SK-N-SH treated with all-trans-retinoic acid at 6 μM for 48 hours (cell line): ENCODE measurements around the gene BLOC1S4.

Experiments used
- ARNTL ChIP-seq: fragments of 450-650 bp; formaldehyde crosslinking; IDR thresholded peaks from 2 replicates; pipeline ENCODE4 v1.5.0; 2020; ENCODE audit warnings: low read depth, mild to moderate bottlenecking, moderate library complexity, borderline replicate concordance
- BACH2 ChIP-seq: fragments of 250-450 bp; sonication (Bioruptor Pico); IDR thresholded peaks from 2 replicates; pipeline ENCODE4 v1.9.0; 2021; ENCODE audit warnings: mild to moderate bottlenecking, borderline replicate concordance
- GLIS3 ChIP-seq: fragments of 250-450 bp; sonication (Bioruptor Pico); IDR thresholded peaks from 2 replicates; pipeline ENCODE4 v1.5.0; 2020; ENCODE audit warnings: mild to moderate bottlenecking, moderate library complexity
- OSR1 ChIP-seq: fragments of 250-450 bp; sonication (Bioruptor Pico); IDR thresholded peaks from 2 replicates; pipeline ENCODE4 v1.8.0; 2022; ENCODE audit warnings: moderate library complexity, mild to moderate bottlenecking, inconsistent platforms
- RARB ChIP-seq: fragments of 250-450 bp; sonication (Bioruptor Pico); IDR thresholded peaks from 2 replicates; pipeline ENCODE4 v1.8.0; 2021; ENCODE audit warnings: mild to moderate bottlenecking, moderate library complexity
- TCF4 ChIP-seq: fragments of 250-450 bp; sonication (Bioruptor Pico); IDR thresholded peaks from 2 replicates; pipeline ENCODE4 v1.8.0; 2021; ENCODE audit warnings: mild to moderate bottlenecking, moderate library complexity, borderline replicate concordance
- ZFP3 ChIP-seq: fragments of 250-450 bp; sonication (Bioruptor Pico); IDR thresholded peaks from 2 replicates; pipeline ENCODE4 v1.5.0; 2020; ENCODE audit warnings: mild to moderate bottlenecking, moderate library complexity
- ZFP30 ChIP-seq: fragments of 450-650 bp; formaldehyde crosslinking; IDR thresholded peaks from 2 replicates; pipeline ENCODE4 v1.5.0; 2022; ENCODE audit warnings: mild to moderate bottlenecking, moderate library complexity
- ZNF8 ChIP-seq: fragments of 450-650 bp; formaldehyde crosslinking; IDR thresholded peaks from 2 replicates; pipeline ENCODE4 v1.5.0; 2020; ENCODE audit warnings: mild to moderate bottlenecking, moderate library complexity
- TF ChIP-seq, protein P1 (sequence below): fragments of 250-450 bp; sonication (Bioruptor Pico); IDR thresholded peaks from 2 replicates; pipeline ENCODE4 v1.8.0; 2020; ENCODE audit warnings: mild to moderate bottlenecking, moderate library complexity, borderline replicate concordance
- TF ChIP-seq, protein P2 (sequence below): fragments of 250-450 bp; sonication (Bioruptor Pico); IDR thresholded peaks from 2 replicates; pipeline ENCODE4 v1.8.0; 2021; ENCODE audit warnings: low read depth, mild to moderate bottlenecking, moderate library complexity, borderline replicate concordance
- TF ChIP-seq, protein P3 (sequence below): fragments of 250-450 bp; sonication (Bioruptor Pico); IDR thresholded peaks from 2 replicates; pipeline ENCODE4 v1.5.1; 2020; ENCODE audit warnings: low read depth, mild to moderate bottlenecking, moderate library complexity

GRCh38 chr4:6693231-6694176 lies 22.5 kb upstream of the BLOC1S4 start, which contains the start of gene S100P:
- TF ChIP-seq ARNTL (CRISPR knock-in tag) (no peak), ZFP3 (CRISPR knock-in tag) (no peak), ZNF8 (no peak), GLIS3 (no peak), TCF4 (CRISPR knock-in tag) (no peak), ZFP30 (no peak), BACH2 (CRISPR knock-in tag) (no peak), OSR1 (no peak), RARB (no peak)
- TF ChIP-seq, protein P1, sequence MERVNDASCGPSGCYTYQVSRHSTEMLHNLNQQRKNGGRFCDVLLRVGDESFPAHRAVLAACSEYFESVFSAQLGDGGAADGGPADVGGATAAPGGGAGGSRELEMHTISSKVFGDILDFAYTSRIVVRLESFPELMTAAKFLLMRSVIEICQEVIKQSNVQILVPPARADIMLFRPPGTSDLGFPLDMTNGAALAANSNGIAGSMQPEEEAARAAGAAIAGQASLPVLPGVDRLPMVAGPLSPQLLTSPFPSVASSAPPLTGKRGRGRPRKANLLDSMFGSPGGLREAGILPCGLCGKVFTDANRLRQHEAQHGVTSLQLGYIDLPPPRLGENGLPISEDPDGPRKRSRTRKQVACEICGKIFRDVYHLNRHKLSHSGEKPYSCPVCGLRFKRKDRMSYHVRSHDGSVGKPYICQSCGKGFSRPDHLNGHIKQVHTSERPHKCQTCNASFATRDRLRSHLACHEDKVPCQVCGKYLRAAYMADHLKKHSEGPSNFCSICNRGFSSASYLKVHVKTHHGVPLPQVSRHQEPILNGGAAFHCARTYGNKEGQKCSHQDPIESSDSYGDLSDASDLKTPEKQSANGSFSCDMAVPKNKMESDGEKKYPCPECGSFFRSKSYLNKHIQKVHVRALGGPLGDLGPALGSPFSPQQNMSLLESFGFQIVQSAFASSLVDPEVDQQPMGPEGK: no peak
- TF ChIP-seq, protein P2, sequence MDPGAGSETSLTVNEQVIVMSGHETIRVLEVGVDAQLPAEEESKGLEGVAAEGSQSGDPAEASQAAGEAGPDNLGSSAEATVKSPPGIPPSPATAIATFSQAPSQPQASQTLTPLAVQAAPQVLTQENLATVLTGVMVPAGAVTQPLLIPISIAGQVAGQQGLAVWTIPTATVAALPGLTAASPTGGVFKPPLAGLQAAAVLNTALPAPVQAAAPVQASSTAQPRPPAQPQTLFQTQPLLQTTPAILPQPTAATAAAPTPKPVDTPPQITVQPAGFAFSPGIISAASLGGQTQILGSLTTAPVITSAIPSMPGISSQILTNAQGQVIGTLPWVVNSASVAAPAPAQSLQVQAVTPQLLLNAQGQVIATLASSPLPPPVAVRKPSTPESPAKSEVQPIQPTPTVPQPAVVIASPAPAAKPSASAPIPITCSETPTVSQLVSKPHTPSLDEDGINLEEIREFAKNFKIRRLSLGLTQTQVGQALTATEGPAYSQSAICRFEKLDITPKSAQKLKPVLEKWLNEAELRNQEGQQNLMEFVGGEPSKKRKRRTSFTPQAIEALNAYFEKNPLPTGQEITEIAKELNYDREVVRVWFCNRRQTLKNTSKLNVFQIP (CRISPR knock-in tag): no peak
- TF ChIP-seq, protein P3, sequence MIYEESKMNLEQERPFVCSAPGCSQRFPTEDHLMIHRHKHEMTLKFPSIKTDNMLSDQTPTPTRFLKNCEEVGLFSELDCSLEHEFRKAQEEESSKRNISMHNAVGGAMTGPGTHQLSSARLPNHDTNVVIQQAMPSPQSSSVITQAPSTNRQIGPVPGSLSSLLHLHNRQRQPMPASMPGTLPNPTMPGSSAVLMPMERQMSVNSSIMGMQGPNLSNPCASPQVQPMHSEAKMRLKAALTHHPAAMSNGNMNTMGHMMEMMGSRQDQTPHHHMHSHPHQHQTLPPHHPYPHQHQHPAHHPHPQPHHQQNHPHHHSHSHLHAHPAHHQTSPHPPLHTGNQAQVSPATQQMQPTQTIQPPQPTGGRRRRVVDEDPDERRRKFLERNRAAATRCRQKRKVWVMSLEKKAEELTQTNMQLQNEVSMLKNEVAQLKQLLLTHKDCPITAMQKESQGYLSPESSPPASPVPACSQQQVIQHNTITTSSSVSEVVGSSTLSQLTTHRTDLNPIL (CRISPR knock-in tag): no peak
